GM12878 (cell line): ENCODE measurements around the gene GINM1.

ENCODE experiments used
- BCL11A ChIP-seq: IDR thresholded peaks from 2 replicates; pipeline ENCODE4 v1.6.1; 2011; ENCODE audit warnings: low read depth, low read length
- CREM ChIP-seq: IDR thresholded peaks from 2 replicates; pipeline ENCODE4 v1.6.1; 2014; ENCODE audit warnings: antibody characterized with exemption, low read depth
- EP300 ChIP-seq, 2 experiments: fragments of 150-350 bp in 1 of 2; IDR thresholded peaks; 2 replicates each; pipeline ENCODE4 v1.6.1; 2011 to 2012; ENCODE audit warnings: low read depth in 2 of 2, low read length in 2 of 2, borderline replicate concordance in 1 of 2, improper control_type of control experiment in 1 of 2, inconsistent platforms in 1 of 2; ENCODE audit not compliant: control insufficient read depth in 1 of 2
- MXI1 ChIP-seq: fragments of 150-350 bp; IDR thresholded peaks from 2 replicates; pipeline ENCODE4 v1.6.1; 2011; ENCODE audit warnings: low read depth, mild to moderate bottlenecking, inconsistent platforms, low read length, improper control_type of control experiment
- POLR2AphosphoS5 ChIP-seq: IDR thresholded peaks from 2 replicates; pipeline ENCODE4 v1.6.1; 2011; ENCODE audit warnings: mild to moderate bottlenecking, low read length, inconsistent platforms
- SMAD1 ChIP-seq: fragments of 450-650 bp; IDR thresholded peaks from 2 replicates; pipeline ENCODE4 v1.6.1; 2018; ENCODE audit warnings: mild to moderate bottlenecking, low read depth; ENCODE audit not compliant: partially characterized antibody
- TARDBP ChIP-seq: IDR thresholded peaks from 2 replicates; pipeline ENCODE4 v1.6.1; 2016; ENCODE audit warnings: borderline replicate concordance
- YY1 ChIP-seq: IDR thresholded peaks from 2 replicates; pipeline ENCODE4 v1.6.1; 2011; ENCODE audit warnings: low read depth, mild to moderate bottlenecking, low read length
- TF ChIP-seq, protein P1 (sequence below): fragments of 450-650 bp; formaldehyde crosslinking; IDR thresholded peaks from 2 replicates; pipeline ENCODE4 v1.5.0; 2022; ENCODE audit warnings: mild to moderate bottlenecking, missing genetic modification characterization
- TF ChIP-seq, protein P2 (sequence below), 3 experiments: IDR thresholded peaks in 2 of 3; conservative IDR thresholded peaks in 1 of 3; 2 replicates each; pipeline ENCODE4 v1.5.1; 2011; ENCODE audit warnings: low read depth in 3 of 3, low read length in 3 of 3, mild to moderate bottlenecking in 3 of 3, control low read depth in 2 of 3, moderate library complexity in 2 of 3, inconsistent platforms in 1 of 3, mixed read lengths in 1 of 3; ENCODE audit not compliant: control insufficient read depth in 2 of 3, insufficient read depth in 1 of 3; ENCODE audit errors: extremely low read depth in 1 of 3

DNA sequence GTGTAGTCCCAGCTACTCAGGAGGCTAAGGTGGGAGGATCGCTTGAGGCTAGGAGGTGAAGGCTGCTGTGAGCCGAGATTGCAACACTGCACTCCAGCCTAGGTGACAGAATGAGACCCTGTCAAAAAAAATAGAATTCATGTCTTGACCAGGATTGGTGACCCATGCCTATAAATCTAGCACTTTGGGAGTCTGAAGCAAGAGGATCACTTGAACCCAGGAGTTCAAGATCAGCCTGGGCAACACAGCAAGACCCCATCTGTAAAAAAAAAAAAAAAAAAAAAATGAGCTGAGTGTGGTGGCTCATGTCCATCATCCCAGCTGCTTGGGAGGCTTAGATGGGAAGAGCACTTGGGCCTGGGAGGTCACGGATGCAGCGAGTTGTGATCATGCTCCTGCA is 34.3 kb downstream of the GINM1 start:
- TF ChIP-seq, protein P1, sequence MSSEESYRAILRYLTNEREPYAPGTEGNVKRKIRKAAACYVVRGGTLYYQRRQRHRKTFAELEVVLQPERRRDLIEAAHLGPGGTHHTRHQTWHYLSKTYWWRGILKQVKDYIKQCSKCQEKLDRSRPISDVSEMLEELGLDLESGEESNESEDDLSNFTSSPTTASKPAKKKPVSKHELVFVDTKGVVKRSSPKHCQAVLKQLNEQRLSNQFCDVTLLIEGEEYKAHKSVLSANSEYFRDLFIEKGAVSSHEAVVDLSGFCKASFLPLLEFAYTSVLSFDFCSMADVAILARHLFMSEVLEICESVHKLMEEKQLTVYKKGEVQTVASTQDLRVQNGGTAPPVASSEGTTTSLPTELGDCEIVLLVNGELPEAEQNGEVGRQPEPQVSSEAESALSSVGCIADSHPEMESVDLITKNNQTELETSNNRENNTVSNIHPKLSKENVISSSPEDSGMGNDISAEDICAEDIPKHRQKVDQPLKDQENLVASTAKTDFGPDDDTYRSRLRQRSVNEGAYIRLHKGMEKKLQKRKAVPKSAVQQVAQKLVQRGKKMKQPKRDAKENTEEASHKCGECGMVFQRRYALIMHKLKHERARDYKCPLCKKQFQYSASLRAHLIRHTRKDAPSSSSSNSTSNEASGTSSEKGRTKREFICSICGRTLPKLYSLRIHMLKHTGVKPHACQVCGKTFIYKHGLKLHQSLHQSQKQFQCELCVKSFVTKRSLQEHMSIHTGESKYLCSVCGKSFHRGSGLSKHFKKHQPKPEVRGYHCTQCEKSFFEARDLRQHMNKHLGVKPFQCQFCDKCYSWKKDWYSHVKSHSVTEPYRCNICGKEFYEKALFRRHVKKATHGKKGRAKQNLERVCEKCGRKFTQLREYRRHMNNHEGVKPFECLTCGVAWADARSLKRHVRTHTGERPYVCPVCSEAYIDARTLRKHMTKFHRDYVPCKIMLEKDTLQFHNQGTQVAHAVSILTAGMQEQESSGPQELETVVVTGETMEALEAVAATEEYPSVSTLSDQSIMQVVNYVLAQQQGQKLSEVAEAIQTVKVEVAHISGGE (CRISPR knock-in tag), result no peak
- TF ChIP-seq EP300 (IDR thresholded peaks at IDR 0.05; ENCODE audit: borderline replicate concordance in 1 of 2, control insufficient read depth in 1 of 2, low read depth in 2 of 2, low read length in 2 of 2) (no peak), TARDBP (no peak), MXI1 (no peak), CREM (no peak), POLR2AphosphoS5 (no peak), BCL11A (no peak), SMAD1 (no peak), YY1 (no peak)
- TF ChIP-seq, protein P2, sequence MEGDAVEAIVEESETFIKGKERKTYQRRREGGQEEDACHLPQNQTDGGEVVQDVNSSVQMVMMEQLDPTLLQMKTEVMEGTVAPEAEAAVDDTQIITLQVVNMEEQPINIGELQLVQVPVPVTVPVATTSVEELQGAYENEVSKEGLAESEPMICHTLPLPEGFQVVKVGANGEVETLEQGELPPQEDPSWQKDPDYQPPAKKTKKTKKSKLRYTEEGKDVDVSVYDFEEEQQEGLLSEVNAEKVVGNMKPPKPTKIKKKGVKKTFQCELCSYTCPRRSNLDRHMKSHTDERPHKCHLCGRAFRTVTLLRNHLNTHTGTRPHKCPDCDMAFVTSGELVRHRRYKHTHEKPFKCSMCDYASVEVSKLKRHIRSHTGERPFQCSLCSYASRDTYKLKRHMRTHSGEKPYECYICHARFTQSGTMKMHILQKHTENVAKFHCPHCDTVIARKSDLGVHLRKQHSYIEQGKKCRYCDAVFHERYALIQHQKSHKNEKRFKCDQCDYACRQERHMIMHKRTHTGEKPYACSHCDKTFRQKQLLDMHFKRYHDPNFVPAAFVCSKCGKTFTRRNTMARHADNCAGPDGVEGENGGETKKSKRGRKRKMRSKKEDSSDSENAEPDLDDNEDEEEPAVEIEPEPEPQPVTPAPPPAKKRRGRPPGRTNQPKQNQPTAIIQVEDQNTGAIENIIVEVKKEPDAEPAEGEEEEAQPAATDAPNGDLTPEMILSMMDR (IDR thresholded peaks at IDR 0.05 in 2 of 3, conservative IDR thresholded peaks at IDR 0.05 in 1 of 3; ENCODE audit: control insufficient read depth in 2 of 3, extremely low read depth in 1 of 3, insufficient read depth in 1 of 3, low read depth in 3 of 3, low read length in 3 of 3), result no peak
